Neural progenitor cell (in vitro differentiated cells): ENCODE results near the gene LRP1B. TPM values are rescaled to one million over a fixed set of nuclear protein-coding genes. Genes with fewer than 3 reads are reported as not detected.

ENCODE experiments used
- DNase-seq: peaks from one replicate; pipeline ENCODE4 v3.0.0-alpha.2; 2016; ENCODE audit warnings: low spot score
- H2AFZ ChIP-seq: fragments of 200-600 bp; sonication (generic); replicated peaks from 2 replicates; pipeline ENCODE4 v1.6.1; 2016; ENCODE audit warnings: antibody characterized with exemption
- H3F3A ChIP-seq: fragments of 200-600 bp; sonication (generic); 2 replicates; pipeline ENCODE4 v1.6.1; 2016; ENCODE audit warnings: antibody characterized with exemption, low read depth
- H3K27ac ChIP-seq: fragments of 200-600 bp; sonication (generic); 2 replicates; pipeline ENCODE4 v1.5.1; 2016; ENCODE audit warnings: mild to moderate bottlenecking
- H3K27me3 ChIP-seq: fragments of 200-600 bp; sonication (generic); 2 replicates; pipeline ENCODE4 v1.6.1; 2016; ENCODE audit warnings: mild to moderate bottlenecking, moderate library complexity
- H3K36me3 ChIP-seq: fragments of 200-600 bp; sonication (generic); 2 replicates; pipeline ENCODE4 v1.5.1; 2016
- H3K4me1 ChIP-seq: fragments of 200-600 bp; sonication (generic); 2 replicates; pipeline ENCODE4 v1.6.1; 2016; ENCODE audit warnings: mixed run types
- H3K4me2 ChIP-seq: fragments of 200-600 bp; sonication (generic); 2 replicates; pipeline ENCODE4 v1.6.1; 2016
- H3K4me3 ChIP-seq: fragments of 200-600 bp; sonication (generic); 2 replicates; pipeline ENCODE4 v1.5.1; 2016
- H3K79me2 ChIP-seq: fragments of 200-600 bp; sonication (generic); 2 replicates; pipeline ENCODE4 v1.6.1; 2016; ENCODE audit warnings: low read depth
- H3K9ac ChIP-seq: fragments of 200-600 bp; sonication (generic); 2 replicates; pipeline ENCODE4 v1.6.1; 2016
- H3K9me3 ChIP-seq: fragments of 200-600 bp; sonication (generic); 2 replicates; pipeline ENCODE4 v1.5.1; 2016; ENCODE audit warnings: low read depth
- H4K20me1 ChIP-seq: fragments of 200-600 bp; sonication (generic); 2 replicates; pipeline ENCODE4 v1.6.1; 2016; ENCODE audit warnings: low read depth
- H3K27ac Mint-ChIP-seq: 3 replicates; pipeline ENCODE4 v1.8.0; 2021; ENCODE audit warnings: mixed read lengths
- H3K27me3 Mint-ChIP-seq: 2 replicates; pipeline ENCODE4 v1.8.0; 2022; ENCODE audit warnings: low read depth, mild to moderate bottlenecking, inconsistent platforms, moderate library complexity, mixed read lengths; ENCODE audit not compliant: insufficient read depth
- H3K36me3 Mint-ChIP-seq: 3 replicates; pipeline ENCODE4 v1.8.0; 2021; ENCODE audit warnings: mixed read lengths
- H3K4me1 Mint-ChIP-seq: 3 replicates; pipeline ENCODE4 v1.8.0; 2021; ENCODE audit warnings: mixed read lengths
- H3K4me3 Mint-ChIP-seq: 3 replicates; pipeline ENCODE4 v1.8.0; 2021; ENCODE audit warnings: mild to moderate bottlenecking, moderate library complexity, mixed read lengths
- H3K9me3 Mint-ChIP-seq: 3 replicates; pipeline ENCODE4 v1.8.0; 2020; ENCODE audit warnings: mixed read lengths
- CTCF ChIP-seq: fragments of 200-600 bp; sonication (generic); IDR thresholded peaks from 2 replicates; pipeline ENCODE4 v1.5.1; 2017; ENCODE audit warnings: antibody characterized with exemption, mild to moderate bottlenecking
- EZH2 ChIP-seq: fragments of 200-600 bp; sonication (generic); IDR thresholded peaks from 2 replicates; pipeline ENCODE4 v1.6.1; 2017; ENCODE audit warnings: antibody characterized with exemption, mild to moderate bottlenecking, moderate library complexity
- EZH2phosphoT487 ChIP-seq: fragments of 200-600 bp; sonication (generic); IDR thresholded peaks from 2 replicates; pipeline ENCODE4 v1.6.1; 2017; ENCODE audit warnings: antibody characterized with exemption
- total RNA-seq: library from RNA; depleted of rRNA; stranded (reverse); fragments of >200 nt; gene quantifications from 2 replicates; pipeline ENCODE4 v1.2.3, GENCODE V29; 2015; ENCODE audit warnings: low replicate concordance

The LRP1B gene
- total RNA-seq, 1 donor from 2014 or later = not detected

- Mint-ChIP-seq H3K27me3 (no peaks in the 10 kb centered on the region), H3K9me3 (no peaks in the 10 kb centered on the region), H3K27ac (no peak overlapping the region), H3K36me3 (no peaks in the 10 kb centered on the region), H3K4me3 (no peak overlapping the region), H3K4me1 (no peaks in the 10 kb centered on the region)
- Histone ChIP-seq H3K27me3 (no peaks in the 10 kb centered on the region), H3K4me1 (no peaks in the 10 kb centered on the region), H3K4me2 (no peak overlapping the region), H3K36me3 (no peaks in the 10 kb centered on the region), H3K9me3 (no peaks in the 10 kb centered on the region), H3K27ac (no peak overlapping the region), H3K9ac (no peak overlapping the region), H3K79me2 (no peaks in the 10 kb centered on the region), H4K20me1 (no peaks in the 10 kb centered on the region), H3F3A (no peaks in the 10 kb centered on the region), H3K4me3 (no peak overlapping the region), H2AFZ (no peak overlapping the region)
- no peak for TF ChIP-seq EZH2phosphoT487
- TF ChIP-seq EZH2 = no peak
- no peak for TF ChIP-seq CTCF
- no peak for DNase-seq
Measured at GRCh38 chr2:141055531-141055930, 1075.3 kb downstream of the LRP1B start.

- Mint-ChIP-seq H3K27me3 (no peaks in the 10 kb centered on the region), H3K9me3 (no peaks in the 10 kb centered on the region), H3K4me3 (no peak overlapping the region), H3K27ac (no peak overlapping the region), H3K4me1 (no peaks in the 10 kb centered on the region), H3K36me3 (no peaks in the 10 kb centered on the region)
- TF ChIP-seq EZH2phosphoT487 (no peak), CTCF (no peak), EZH2 (no peak)
- H3F3A ChIP-seq = no peaks in the 10 kb centered on the region
- no peak overlapping the region for H3K4me2 ChIP-seq
- H3K27me3 ChIP-seq = no peaks in the 10 kb centered on the region
- peak; percentile 29 for DNase-seq
- H3K9ac ChIP-seq = no peak overlapping the region
- no peak overlapping the region for H2AFZ ChIP-seq
- H4K20me1 ChIP-seq = no peaks in the 10 kb centered on the region
- no peaks in the 10 kb centered on the region for H3K36me3 ChIP-seq
- H3K79me2 ChIP-seq = no peaks in the 10 kb centered on the region
- no peaks in the 10 kb centered on the region for H3K9me3 ChIP-seq
- peaks cover 9% of the 10 kb centered on the region for H3K4me1 ChIP-seq
- no peak overlapping the region for H3K4me3 ChIP-seq
- no peak overlapping the region for H3K27ac ChIP-seq
Measured at GRCh38 chr2:141048951-141049350, 1081.9 kb downstream of the LRP1B start.

- H3K27ac Mint-ChIP-seq = no peak overlapping the region
- H3K4me3 Mint-ChIP-seq = no peak overlapping the region
- no peaks in the 10 kb centered on the region for H3K36me3 ChIP-seq
- H3K27me3 ChIP-seq = no peaks in the 10 kb centered on the region
- no peak overlapping the region for H2AFZ ChIP-seq
- H3K4me1 Mint-ChIP-seq = no peaks in the 10 kb centered on the region
- H3K27me3 Mint-ChIP-seq = no peaks in the 10 kb centered on the region
- DNase-seq = no peak
- no peak overlapping the region for H3K9ac ChIP-seq
- no peaks in the 10 kb centered on the region for H3F3A ChIP-seq
- no peaks in the 10 kb centered on the region for H3K79me2 ChIP-seq
- no peaks in the 10 kb centered on the region for H4K20me1 ChIP-seq
- H3K9me3 ChIP-seq = no peaks in the 10 kb centered on the region
- H3K4me2 ChIP-seq = no peak overlapping the region
- H3K9me3 Mint-ChIP-seq = no peaks in the 10 kb centered on the region
- no peak overlapping the region for H3K27ac ChIP-seq
- peaks cover 5% of the 10 kb centered on the region for H3K4me1 ChIP-seq
- TF ChIP-seq CTCF (no peak), EZH2phosphoT487 (no peak)
- no peak overlapping the region for H3K4me3 ChIP-seq
- H3K36me3 Mint-ChIP-seq = no peaks in the 10 kb centered on the region
Measured at GRCh38 chr2:141041281-141041680, 1089.5 kb downstream of the LRP1B start.
